ENCODE data around the gene TPTE.
"Not testable (repeated sequence)": the region's sequence is repeated elsewhere in the genome, so short reads cannot be mapped to it uniquely, and the experiment has no call there.

Gene TPTE

GRCh38 chr21:10521091-10521598 is at the start of gene TPTE:
Gene TPTE, plus strand, starts transcription at chr21:10521583. Its CDS starts 17,141 bp downstream, at chr21:10538724.
- DNase-seq (ENCODE audit: low read depth in 2 of 2), result no peak

- not testable (repeated sequence) for DNase-seq (ENCODE audit: low read depth in 2 of 2)
These were observed 49.4 kb upstream of the TPTE start for GRCh38 chr21:10471999-10472398.

- not testable (repeated sequence) for DNase-seq (ENCODE audit: low read depth in 2 of 2)
These were observed 43.6 kb upstream of the TPTE start for GRCh38 chr21:10477794-10478193.

GRCh38 chr21:10479875-10480274 is 41.5 kb upstream of the TPTE start:
- not testable (repeated sequence) for DNase-seq (ENCODE audit: low read depth in 2 of 2)

- DNase-seq (ENCODE audit: low read depth in 2 of 2), result not testable (repeated sequence)
These were observed 36.5 kb upstream of the TPTE start for GRCh38 chr21:10484864-10485263.

- not testable (repeated sequence) for DNase-seq (ENCODE audit: low read depth in 2 of 2)
These were observed 30.9 kb upstream of the TPTE start for GRCh38 chr21:10490453-10490852.

GRCh38 chr21:10511116-10511515 is 10.3 kb upstream of the TPTE start:
- DNase-seq (ENCODE audit: low read depth in 2 of 2), result no peak

- not testable (repeated sequence) for DNase-seq (ENCODE audit: low read depth in 2 of 2)
These were observed 4.5 kb upstream of the TPTE start for GRCh38 chr21:10516889-10517288.

GRCh38 chr21:10517904-10518303 is 3.5 kb upstream of the TPTE start:
- DNase-seq (ENCODE audit: low read depth in 2 of 2), result not testable (repeated sequence)

GRCh38 chr21:10521835-10522500 is 585 bp downstream of the TPTE start:
- DNase-seq (ENCODE audit: low read depth in 2 of 2), result not testable (repeated sequence)

- no peak for DNase-seq (ENCODE audit: low read depth in 2 of 2)
These were observed 18.6 kb downstream of the TPTE start for GRCh38 chr21:10539956-10540355.

GRCh38 chr21:10544376-10544775 is 23.0 kb downstream of the TPTE start:
- not testable (repeated sequence) for DNase-seq (ENCODE audit: low read depth in 2 of 2)

GRCh38 chr21:10547868-10548267 is 26.5 kb downstream of the TPTE start:
- DNase-seq (ENCODE audit: low read depth in 2 of 2), result not testable (repeated sequence)

- not testable (repeated sequence) for DNase-seq (ENCODE audit: low read depth in 2 of 2)
These were observed 27.1 kb downstream of the TPTE start for GRCh38 chr21:10548331-10548954.

- not testable (repeated sequence) for DNase-seq (ENCODE audit: low read depth in 2 of 2)
These were observed 49.4 kb downstream of the TPTE start for GRCh38 chr21:10570803-10571202.

GRCh38 chr21:10574531-10575310 is 53.3 kb downstream of the TPTE start:
- DNase-seq (ENCODE audit: low read depth in 2 of 2), result not testable (repeated sequence)

GRCh38 chr21:10575311-10575667 is 53.9 kb downstream of the TPTE start:
- DNase-seq (ENCODE audit: low read depth in 2 of 2), result no peak

GRCh38 chr21:10578910-10579309 is 57.5 kb downstream of the TPTE start:
- not testable (repeated sequence) for DNase-seq (ENCODE audit: low read depth in 2 of 2)

GRCh38 chr21:10589115-10589514 is 67.7 kb downstream of the TPTE start:
- not testable (repeated sequence) for DNase-seq (ENCODE audit: low read depth in 2 of 2)

- DNase-seq (ENCODE audit: low read depth in 2 of 2), result not testable (repeated sequence)
These were observed 85.7 kb downstream of the TPTE start for GRCh38 chr21:10607074-10607473.

GRCh38 chr21:10614285-10614684 is 92.9 kb downstream of the TPTE start:
- not testable (repeated sequence) for DNase-seq (ENCODE audit: low read depth in 2 of 2)

GRCh38 chr21:10616061-10616460 is 94.7 kb downstream of the TPTE start:
- DNase-seq (ENCODE audit: low read depth in 2 of 2), result not testable (repeated sequence)
